IMR-90 (cell line): ENCODE measurements around the gene CLK2. TPM values are rescaled to one million over a fixed set of nuclear protein-coding genes. Genes with fewer than 3 reads are reported as not detected.
"Not testable (repeated sequence)": the region's sequence is repeated elsewhere in the genome, so short reads cannot be mapped to it uniquely, and the experiment has no call there.

ENCODE experiments used
- ATAC-seq: fragments of 200-7000 bp; cut with Tn5 transposase; 2 replicates; pipeline ENCODE4 v1.9.1; 2020; ENCODE audit warnings: low read depth, mild to moderate bottlenecking, moderate library complexity
- BruUV-seq: library from RNA; stranded (reverse); fragments of 400-500 nt; replicated peaks from 2 replicates; lab custom pipeline; 2021; lab: Mats Ljungman, UMichigan
- CTCF ChIA-PET: fragments of 300-600 bp; formaldehyde crosslinking; extraction: SDS; loops from one replicate; lab custom pipeline; 2021; ENCODE audit warnings: antibody characterized with exemption; lab: Yijun Ruan, JAX
- POLR2A ChIA-PET: fragments of 300-600 bp; sonication (Branson Sonifier 250); formaldehyde crosslinking; loops from one replicate; lab custom pipeline; 2022; ENCODE audit warnings: antibody characterized with exemption; ENCODE audit not compliant: unreplicated experiment; lab: Charles Lee
- DNase-seq: peaks from one replicate; pipeline ENCODE4 v3.0.0; 2013
- H2AFZ ChIP-seq: replicated peaks from 2 replicates; pipeline ENCODE3; 2013; ENCODE audit warnings: low read length, mild to moderate bottlenecking; ENCODE audit not compliant: poor library complexity
- H2AK5ac ChIP-seq: 2 replicates; pipeline ENCODE4 v1.6.1; 2013; ENCODE audit warnings: low read depth, low read length, inconsistent platforms
- H2AK9ac ChIP-seq: replicated peaks from 2 replicates; pipeline ENCODE3; 2013; ENCODE audit warnings: mild to moderate bottlenecking, low read depth, low read length, moderate library complexity; ENCODE audit not compliant: poor library complexity
- H2BK120ac ChIP-seq: 2 replicates; pipeline ENCODE4 v1.6.1; 2013; ENCODE audit warnings: low read depth, low read length, inconsistent platforms
- H2BK15ac ChIP-seq: 3 replicates; pipeline ENCODE4 v1.6.1; 2013; ENCODE audit warnings: low read depth, low read length, inconsistent platforms
- H2BK20ac ChIP-seq: 2 replicates; pipeline ENCODE4 v1.6.1; 2013; ENCODE audit warnings: low read depth, mild to moderate bottlenecking, inconsistent platforms, low read length, moderate library complexity
- H2BK5ac ChIP-seq: 2 replicates; pipeline ENCODE4 v1.6.1; 2013; ENCODE audit warnings: mild to moderate bottlenecking, low read depth, low read length, inconsistent platforms; ENCODE audit not compliant: poor library complexity, severe bottlenecking
- H3K14ac ChIP-seq: replicated peaks from 2 replicates; pipeline ENCODE4 v1.6.1; 2013; ENCODE audit warnings: low read depth, low read length, inconsistent platforms
- H3K18ac ChIP-seq: 2 replicates; pipeline ENCODE4 v1.6.1; 2013; ENCODE audit warnings: low read depth, low read length, control low read depth
- H3K23ac ChIP-seq: 2 replicates; pipeline ENCODE4 v1.6.1; 2013; ENCODE audit warnings: low read depth, low read length, inconsistent platforms
- H3K27ac ChIP-seq: 2 replicates; pipeline ENCODE4 v1.5.1; 2013; ENCODE audit warnings: mild to moderate bottlenecking, control low read depth, low read length; ENCODE audit not compliant: insufficient read depth
- H3K27me3 ChIP-seq: 2 replicates; pipeline ENCODE4 v1.6.1; 2013; ENCODE audit warnings: low read length; ENCODE audit not compliant: control insufficient read depth, insufficient read depth
- H3K36me3 ChIP-seq: 2 replicates; pipeline ENCODE4 v1.6.1; 2013; ENCODE audit warnings: low read length, mixed read lengths; ENCODE audit not compliant: control insufficient read depth, insufficient read depth
- H3K4ac ChIP-seq: 2 replicates; pipeline ENCODE4 v1.6.1; 2013; ENCODE audit warnings: low read depth, low read length, inconsistent platforms
- H3K4me1 ChIP-seq: 2 replicates; pipeline ENCODE4 v1.6.1; 2013; ENCODE audit warnings: low read length, mixed read lengths; ENCODE audit not compliant: control insufficient read depth, insufficient read depth
- H3K4me2 ChIP-seq: 2 replicates; pipeline ENCODE4 v1.6.1; 2013; ENCODE audit warnings: low read depth, mild to moderate bottlenecking, control low read depth, low read length, moderate library complexity
- H3K4me3 ChIP-seq: 2 replicates; pipeline ENCODE4 v1.5.1; 2013; ENCODE audit warnings: low read depth, mild to moderate bottlenecking, control low read depth, low read length, moderate library complexity; ENCODE audit not compliant: insufficient read depth
- H3K56ac ChIP-seq: 2 replicates; pipeline ENCODE4 v1.6.1; 2013; ENCODE audit warnings: low read length, inconsistent platforms; ENCODE audit not compliant: insufficient read depth; ENCODE audit errors: extremely low read depth
- H3K79me1 ChIP-seq, 2 experiments: 2 replicates each; pipeline ENCODE4 v1.6.1; 2013; ENCODE audit warnings: low read length in 2 of 2, inconsistent platforms in 1 of 2, low read depth in 1 of 2
- H3K9ac ChIP-seq: 2 replicates; pipeline ENCODE4 v1.6.1; 2013; ENCODE audit warnings: low read depth, low read length, control low read depth
- H3K9me1 ChIP-seq: 2 replicates; pipeline ENCODE4 v1.6.1; 2013; ENCODE audit warnings: low read length, inconsistent platforms; ENCODE audit not compliant: insufficient read depth
- H3K9me3 ChIP-seq: 2 replicates; pipeline ENCODE4 v1.6.1; 2013; ENCODE audit warnings: low read length; ENCODE audit not compliant: control insufficient read depth, insufficient read depth
- H4K20me1 ChIP-seq: 2 replicates; pipeline ENCODE4 v1.6.1; 2013; ENCODE audit warnings: low read length, inconsistent platforms; ENCODE audit not compliant: insufficient read depth
- H4K5ac ChIP-seq: 2 replicates; pipeline ENCODE4 v1.6.1; 2013; ENCODE audit warnings: mild to moderate bottlenecking, low read depth, low read length, control low read depth
- H4K8ac ChIP-seq, 2 experiments: 2 replicates each; pipeline ENCODE4 v1.6.1; 2013; ENCODE audit warnings: low read depth in 2 of 2, low read length in 2 of 2, control low read depth in 1 of 2, inconsistent platforms in 1 of 2
- H4K91ac ChIP-seq: 2 replicates; pipeline ENCODE4 v1.6.1; 2013; ENCODE audit warnings: low read depth, low read length, inconsistent platforms; ENCODE audit not compliant: insufficient read depth
- WGBS, 2 experiments: methylation state at CpG; one replicate each; pipeline versions ENCODE4 v1.1.5 to v1.1.7; 2013; ENCODE audit warnings: missing lambda C conversion rate in 2 of 2; ENCODE audit not compliant: insufficient read length in 1 of 2; ENCODE audit errors: extremely low coverage in 2 of 2; 5-methylcytosine and 5-hydroxymethylcytosine counted together
- dilution Hi-C: fragments of 300-500 bp; cut with HindIII; formaldehyde crosslinking; loops from one replicate; pipeline ENCODE4 v1.14.3; 2018; ENCODE audit warnings: low sequenced_read_pairs; ENCODE audit not compliant: unreplicated experiment
- in situ Hi-C: fragments of 300-500 bp; cut with MboI; formaldehyde crosslinking; loops from 3 replicates; pipeline ENCODE4 v1.14.3; 2019; ENCODE audit warnings: low sequenced_read_pairs, inconsistent platforms, mixed read lengths
- intact Hi-C: fragments of 100-400 bp; cut with micrococcal nuclease; formaldehyde crosslinking; loops from 2 replicates; pipeline ENCODE4 v1.10.0; 2022
- polyA plus RNA-seq, 3 experiments: library from polyadenylated mRNA; depleted of rRNA; stranded (reverse); fragments of >200 nt; gene quantifications; 2 replicates each; pipeline ENCODE4 v1.2.3, GENCODE V29; 2012; ENCODE audit warnings: low replicate concordance in 1 of 3
- total RNA-seq: library from RNA; depleted of rRNA; stranded (reverse); fragments of >200 nt; gene quantifications from 2 replicates; pipeline ENCODE4 v1.2.3, GENCODE V29; 2012

The CLK2 gene
- total and polyA plus RNA-seq, 2 of the 4 experiments (the other 2 are of a cell fraction) = 19.7 to 61.2 TPM

GRCh38 chr1:155233502-155233901 lies 39.8 kb downstream of the CLK2 start:
- H4K91ac ChIP-seq, H3K56ac ChIP-seq, H3K18ac ChIP-seq, H3K79me1 ChIP-seq, ATAC-seq, H3K23ac ChIP-seq, H3K4me3 ChIP-seq, H3K27me3 ChIP-seq, H3K9me3 ChIP-seq, H3K4ac ChIP-seq, H3K9ac ChIP-seq, H2AK9ac ChIP-seq, DNase-seq, H4K8ac ChIP-seq, dilution Hi-C loops, H3K4me1 ChIP-seq, H3K4me2 ChIP-seq, H2BK20ac ChIP-seq, H2BK120ac ChIP-seq, H4K20me1 ChIP-seq, H3K14ac ChIP-seq, POLR2A ChIA-PET, BruUV-seq, H2AK5ac ChIP-seq, H4K5ac ChIP-seq, in situ Hi-C loops, H2AFZ ChIP-seq, H3K27ac ChIP-seq, intact Hi-C loops, H2BK15ac ChIP-seq, H3K9me1 ChIP-seq, CTCF ChIA-PET, H2BK5ac ChIP-seq: not testable (repeated sequence)
- peaks cover 20% of the 10 kb centered on the region for H3K36me3 ChIP-seq
- WGBS, 2 experiments = 100% methylated on average over 1 of the region's 5 CpGs; no CpG with 5 or more reads in 1 of the 2 experiments

- H3K9me3 ChIP-seq, H3K4me2 ChIP-seq, POLR2A ChIA-PET, dilution Hi-C loops, H3K4me3 ChIP-seq, H3K27me3 ChIP-seq, in situ Hi-C loops, H3K56ac ChIP-seq, H2AK9ac ChIP-seq, intact Hi-C loops, H3K79me1 ChIP-seq, H2BK15ac ChIP-seq, H3K9me1 ChIP-seq, BruUV-seq, CTCF ChIA-PET, H4K20me1 ChIP-seq, H2AFZ ChIP-seq, ATAC-seq, H3K4me1 ChIP-seq: not testable (repeated sequence)
- Histone ChIP-seq H2BK5ac (peak overlapping the region; percentile 17), H3K9ac (peak overlapping the region; percentile 41; the same call in 1 of the 2 replicates), H4K91ac (peak overlapping the region; percentile 38), H3K27ac (peak overlapping the region; percentile 43; the same call in 1 of the 2 replicates), H2AK5ac (peak overlapping the region; percentile 67; the same call in 1 of the 2 replicates), H4K8ac (peak overlapping the region; percentile 63 to 72; a peak in 2 of 4 replicates), H3K4ac (peak overlapping the region; percentile 50), H2BK20ac (0 out of 2 replicates have a peak overlapping the region, but pooled peaks have one; percentile 14), H3K23ac (peak overlapping the region; percentile 85; the same call in 1 of the 2 replicates), H2BK120ac (0 out of 2 replicates have a peak overlapping the region, but pooled peaks have one; percentile 34), H3K14ac (peak overlapping the region; percentile 7; the same call in 1 of the 2 replicates), H4K5ac (peak overlapping the region; percentile 78), H3K36me3 (peaks cover 16% of the 10 kb centered on the region), H3K18ac (peak overlapping the region; percentile 87)
- no CpG with 5 or more reads among the region's 13 CpGs for WGBS, 2 experiments
- DNase-seq = peak; percentile 23
Measured at GRCh38 chr1:155232001-155232978, 41.0 kb downstream of the CLK2 start.
